ENCODE results near the gene GABRD.

GABRD gene

DNA sequence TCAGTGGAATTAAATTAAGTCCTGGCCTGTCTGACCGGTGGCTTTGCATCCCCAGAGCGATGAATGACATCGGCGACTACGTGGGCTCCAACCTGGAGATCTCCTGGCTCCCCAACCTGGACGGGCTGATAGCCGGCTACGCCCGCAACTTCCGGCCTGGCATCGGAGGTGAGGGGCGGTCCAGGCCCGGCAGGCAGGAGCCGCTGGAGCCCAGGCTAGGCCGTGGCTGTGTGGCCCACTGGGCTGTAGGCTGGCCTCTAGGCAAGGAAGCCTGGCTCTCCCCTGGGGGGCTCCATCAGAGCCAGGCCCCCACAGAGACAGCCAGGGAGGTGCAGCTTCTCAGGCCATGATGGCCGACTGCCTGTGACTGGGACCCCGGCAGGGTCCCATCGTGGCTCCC, 5.7 kb downstream of the GABRD start:
- no peak overlapping the region for H3K4me3 ChIP-seq (ENCODE audit: low read length)
- TF ChIP-seq, protein P1, sequence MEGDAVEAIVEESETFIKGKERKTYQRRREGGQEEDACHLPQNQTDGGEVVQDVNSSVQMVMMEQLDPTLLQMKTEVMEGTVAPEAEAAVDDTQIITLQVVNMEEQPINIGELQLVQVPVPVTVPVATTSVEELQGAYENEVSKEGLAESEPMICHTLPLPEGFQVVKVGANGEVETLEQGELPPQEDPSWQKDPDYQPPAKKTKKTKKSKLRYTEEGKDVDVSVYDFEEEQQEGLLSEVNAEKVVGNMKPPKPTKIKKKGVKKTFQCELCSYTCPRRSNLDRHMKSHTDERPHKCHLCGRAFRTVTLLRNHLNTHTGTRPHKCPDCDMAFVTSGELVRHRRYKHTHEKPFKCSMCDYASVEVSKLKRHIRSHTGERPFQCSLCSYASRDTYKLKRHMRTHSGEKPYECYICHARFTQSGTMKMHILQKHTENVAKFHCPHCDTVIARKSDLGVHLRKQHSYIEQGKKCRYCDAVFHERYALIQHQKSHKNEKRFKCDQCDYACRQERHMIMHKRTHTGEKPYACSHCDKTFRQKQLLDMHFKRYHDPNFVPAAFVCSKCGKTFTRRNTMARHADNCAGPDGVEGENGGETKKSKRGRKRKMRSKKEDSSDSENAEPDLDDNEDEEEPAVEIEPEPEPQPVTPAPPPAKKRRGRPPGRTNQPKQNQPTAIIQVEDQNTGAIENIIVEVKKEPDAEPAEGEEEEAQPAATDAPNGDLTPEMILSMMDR (IDR thresholded peaks at IDR 0.05; ENCODE audit: insufficient read depth, low read depth, low read length, missing control alignments) = no peak
- DNase-seq (ENCODE audit: low read depth) = no peak

DNA sequence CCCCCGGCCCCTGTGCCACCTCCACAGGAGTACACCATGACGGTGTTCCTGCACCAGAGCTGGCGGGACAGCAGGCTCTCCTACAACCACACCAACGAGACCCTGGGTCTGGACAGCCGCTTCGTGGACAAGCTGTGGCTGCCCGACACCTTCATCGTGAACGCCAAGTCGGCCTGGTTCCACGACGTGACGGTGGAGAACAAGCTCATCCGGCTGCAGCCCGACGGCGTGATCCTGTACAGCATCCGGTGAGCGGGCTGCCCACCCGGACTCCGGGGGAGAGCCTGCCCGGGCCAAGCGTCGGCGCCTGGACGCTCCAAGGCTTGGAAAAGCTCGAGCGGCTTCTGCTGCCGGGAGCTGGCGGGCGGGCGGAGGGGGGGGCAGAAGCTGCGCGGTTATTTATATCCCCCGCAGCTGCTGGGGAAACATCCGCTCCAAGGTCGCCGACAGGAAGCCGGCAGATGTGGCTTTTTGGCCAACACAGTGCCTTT, 6.4 kb downstream of the GABRD start:
- TF ChIP-seq, protein P1 (IDR thresholded peaks at IDR 0.05; ENCODE audit: insufficient read depth, low read depth, low read length, missing control alignments) = no peak
- H3K4me3 ChIP-seq (ENCODE audit: low read length) = no peak overlapping the region
- DNase-seq (ENCODE audit: low read depth) = no peak

DNA sequence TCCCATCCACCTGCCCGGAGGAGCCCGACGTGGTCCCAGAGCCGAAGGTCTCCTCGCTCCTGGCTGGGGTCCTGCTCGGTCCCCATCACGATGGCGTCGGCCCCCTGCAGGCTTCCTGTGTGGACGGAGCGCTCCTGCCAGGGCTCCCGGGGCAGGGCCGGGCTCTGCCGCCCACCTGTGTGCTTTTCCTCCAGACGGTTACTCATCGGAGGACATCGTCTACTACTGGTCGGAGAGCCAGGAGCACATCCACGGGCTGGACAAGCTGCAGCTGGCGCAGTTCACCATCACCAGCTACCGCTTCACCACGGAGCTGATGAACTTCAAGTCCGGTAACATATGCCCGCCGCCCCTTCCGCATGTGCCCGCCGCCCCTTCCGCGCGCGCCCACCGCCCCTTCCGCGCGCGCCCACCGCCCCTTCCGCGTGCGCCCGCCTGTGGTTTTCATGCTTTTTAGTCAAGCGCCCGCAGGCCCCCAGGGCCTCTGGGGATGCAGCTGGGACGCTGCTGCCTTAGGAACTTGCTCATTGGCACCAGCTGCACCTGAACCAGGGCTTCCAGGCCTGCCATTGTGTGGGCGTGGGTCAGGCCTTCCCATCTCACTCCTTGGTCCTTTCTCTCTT, 8.9 kb downstream of the GABRD start:
- TF ChIP-seq, protein P1 (IDR thresholded peaks at IDR 0.05; ENCODE audit: insufficient read depth, low read depth, low read length, missing control alignments) = no peak
- H3K4me3 ChIP-seq (ENCODE audit: low read length) = no peak overlapping the region
- no peak for DNase-seq (ENCODE audit: low read depth)

DNA sequence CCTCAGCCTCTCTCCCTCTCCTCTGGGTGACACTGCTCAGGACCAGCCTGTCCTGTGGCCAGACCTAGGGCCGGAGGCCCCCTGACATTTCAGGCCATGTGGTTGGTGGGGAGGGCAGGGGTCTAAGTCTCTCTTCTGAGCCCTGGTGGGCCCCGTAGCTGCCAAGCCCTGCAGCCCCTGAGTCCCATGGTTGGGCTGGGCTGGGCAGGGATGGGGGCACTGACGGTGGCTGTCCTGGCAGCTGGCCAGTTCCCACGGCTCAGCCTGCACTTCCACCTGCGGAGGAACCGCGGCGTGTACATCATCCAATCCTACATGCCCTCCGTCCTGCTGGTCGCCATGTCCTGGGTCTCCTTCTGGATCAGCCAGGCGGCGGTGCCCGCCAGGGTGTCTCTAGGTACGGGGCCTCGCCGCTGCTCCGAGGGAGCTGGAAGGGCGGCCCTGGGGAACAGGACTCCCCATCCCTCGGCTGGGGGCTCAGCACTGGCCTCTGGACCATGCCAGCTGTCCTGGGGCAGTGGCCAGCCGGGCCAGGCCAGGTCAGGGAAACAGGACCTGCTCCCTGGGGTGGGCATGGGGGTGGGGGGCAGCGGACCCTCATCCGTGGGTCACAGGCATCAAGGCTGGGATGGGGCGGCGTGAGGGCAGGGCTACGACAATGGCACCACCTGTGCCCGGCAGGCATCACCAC, 9.9 kb downstream of the GABRD start:
- DNase-seq (ENCODE audit: low read depth) = no peak
- H3K4me3 ChIP-seq (ENCODE audit: low read length) = no peak overlapping the region
- TF ChIP-seq, protein P1 (IDR thresholded peaks at IDR 0.05; ENCODE audit: insufficient read depth, low read depth, low read length, missing control alignments) = no peak

DNA sequence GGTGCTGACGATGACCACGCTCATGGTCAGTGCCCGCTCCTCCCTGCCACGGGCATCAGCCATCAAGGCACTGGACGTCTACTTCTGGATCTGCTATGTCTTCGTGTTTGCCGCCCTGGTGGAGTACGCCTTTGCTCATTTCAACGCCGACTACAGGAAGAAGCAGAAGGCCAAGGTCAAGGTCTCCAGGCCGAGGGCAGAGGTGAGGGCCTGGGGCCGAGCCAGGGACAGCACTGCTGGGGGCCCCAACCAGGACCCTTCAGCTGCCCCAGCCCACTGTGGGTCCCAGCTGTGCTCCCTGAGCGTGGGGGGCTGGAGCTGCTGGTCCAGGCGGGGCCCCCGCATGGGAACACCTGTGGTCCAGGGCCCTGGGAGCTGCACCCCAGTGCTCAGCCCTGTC, 10.4 kb downstream of the GABRD start:
- no peak for DNase-seq (ENCODE audit: low read depth)
- H3K4me3 ChIP-seq (ENCODE audit: low read length) = no peak overlapping the region
- TF ChIP-seq, protein P1 (IDR thresholded peaks at IDR 0.05; ENCODE audit: insufficient read depth, low read depth, low read length, missing control alignments) = no peak

DNA sequence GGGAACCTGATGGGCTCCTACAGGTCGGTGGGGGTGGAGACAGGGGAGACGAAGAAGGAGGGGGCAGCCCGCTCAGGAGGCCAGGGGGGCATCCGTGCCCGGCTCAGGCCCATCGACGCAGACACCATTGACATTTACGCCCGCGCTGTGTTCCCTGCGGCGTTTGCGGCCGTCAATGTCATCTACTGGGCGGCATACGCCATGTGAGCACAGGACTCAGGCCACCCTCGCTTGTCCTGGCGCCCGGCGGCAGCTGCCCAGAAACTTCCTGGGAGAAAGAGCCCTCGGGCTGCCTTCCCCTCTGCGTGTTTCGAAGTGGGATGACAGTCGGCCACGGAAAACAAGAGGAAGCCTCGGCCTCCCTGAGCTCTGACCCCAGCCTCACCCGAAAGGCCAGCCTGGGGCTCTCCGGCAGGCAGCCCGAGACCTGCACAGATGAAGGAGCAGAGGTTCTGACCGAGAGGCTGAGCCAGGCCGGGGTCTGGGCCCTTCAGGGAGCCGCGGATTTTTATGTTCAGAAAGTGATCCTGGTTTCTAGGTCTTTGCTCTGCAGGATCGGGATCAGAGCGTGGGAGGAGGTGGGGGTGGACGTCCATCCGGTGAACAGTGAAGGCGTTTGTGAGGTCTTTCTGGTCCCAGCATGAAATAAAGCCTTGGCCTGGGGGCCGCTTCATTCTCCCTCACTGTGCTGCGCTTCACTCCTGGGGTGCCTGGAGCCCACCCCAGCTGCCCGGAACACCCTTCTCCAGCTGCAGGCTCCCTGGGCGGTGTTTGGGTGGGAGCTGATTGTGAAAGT, 11.1 kb downstream of the GABRD start:
- H3K4me3 ChIP-seq (ENCODE audit: low read length) = no peak overlapping the region
- TF ChIP-seq, protein P1 (IDR thresholded peaks at IDR 0.05; ENCODE audit: insufficient read depth, low read depth, low read length, missing control alignments) = no peak
- DNase-seq (ENCODE audit: low read depth) = no peak

All from epithelial cell of esophagus (primary cell).